Suprapubic skin (tissue), 3 donors: ENCODE measurements around the gene CLCN6.

Experiments used
- CTCF ChIP-seq, 2 donors: fragments of 200-600 bp in 1 of 2; fragments of 450-650 bp in 1 of 2; sonication (generic) in 1 of 2; IDR thresholded peaks; one replicate each; pipeline ENCODE4 v1.5.1; 2016 to 2019; ENCODE audit warnings: antibody characterized with exemption in 2 of 2, mild to moderate bottlenecking in 1 of 2, moderate library complexity in 1 of 2
- POLR2AphosphoS5 ChIP-seq, 3 donors: sonication (generic); formaldehyde crosslinking; IDR thresholded peaks; one replicate each; pipeline ENCODE4 v1.6.1; 2017; ENCODE audit warnings: antibody characterized with exemption in 3 of 3

GRCh38 chr1:11850156-11850555 is 44.2 kb downstream of the CLCN6 start:
- TF ChIP-seq CTCF (IDR thresholded peaks at IDR 0.05) (no peak), POLR2AphosphoS5 (IDR thresholded peaks at IDR 0.05) (no peak)
